Stimulated activated effector memory CD8-positive, alpha-beta T cell treated with anti-CD3 and anti-CD28 coated beads, Interleukin-12 subunit alpha, Interleukin-12 subunit beta, amount 100 ng/mL, for 72 hours (primary cell): ENCODE measurements around the gene MALAT1.
"Not testable (repeated sequence)": the region's sequence is repeated elsewhere in the genome, so short reads cannot be mapped to it uniquely, and the experiment has no call there.

Source experiments
- ATAC-seq: fragments of 150-1000 bp; cut with Tn5 transposase; 2 replicates; pipeline ENCODE4 v1.10.0; 2021
- DNase-seq, 2 donors: peaks; one replicate each; pipeline ENCODE4 v3.0.0; 2021 to 2022; ENCODE audit warnings: low spot score in 2 of 2
- H3K27ac Mint-ChIP-seq: one replicate; pipeline ENCODE4 v1.8.0; 2022; ENCODE audit warnings: mild to moderate bottlenecking, mixed read lengths
- H3K36me3 Mint-ChIP-seq: one replicate; pipeline ENCODE4 v1.8.0; 2022; ENCODE audit warnings: mild to moderate bottlenecking, mixed read lengths
- H3K4me1 Mint-ChIP-seq: one replicate; pipeline ENCODE4 v1.8.0; 2022; ENCODE audit warnings: mixed read lengths
- H3K4me3 Mint-ChIP-seq: one replicate; pipeline ENCODE4 v1.8.0; 2022; ENCODE audit warnings: mild to moderate bottlenecking, mixed read lengths
- H3K9me3 Mint-ChIP-seq: one replicate; pipeline ENCODE4 v1.8.0; 2022; ENCODE audit warnings: mixed read lengths

Gene MALAT1

DNA sequence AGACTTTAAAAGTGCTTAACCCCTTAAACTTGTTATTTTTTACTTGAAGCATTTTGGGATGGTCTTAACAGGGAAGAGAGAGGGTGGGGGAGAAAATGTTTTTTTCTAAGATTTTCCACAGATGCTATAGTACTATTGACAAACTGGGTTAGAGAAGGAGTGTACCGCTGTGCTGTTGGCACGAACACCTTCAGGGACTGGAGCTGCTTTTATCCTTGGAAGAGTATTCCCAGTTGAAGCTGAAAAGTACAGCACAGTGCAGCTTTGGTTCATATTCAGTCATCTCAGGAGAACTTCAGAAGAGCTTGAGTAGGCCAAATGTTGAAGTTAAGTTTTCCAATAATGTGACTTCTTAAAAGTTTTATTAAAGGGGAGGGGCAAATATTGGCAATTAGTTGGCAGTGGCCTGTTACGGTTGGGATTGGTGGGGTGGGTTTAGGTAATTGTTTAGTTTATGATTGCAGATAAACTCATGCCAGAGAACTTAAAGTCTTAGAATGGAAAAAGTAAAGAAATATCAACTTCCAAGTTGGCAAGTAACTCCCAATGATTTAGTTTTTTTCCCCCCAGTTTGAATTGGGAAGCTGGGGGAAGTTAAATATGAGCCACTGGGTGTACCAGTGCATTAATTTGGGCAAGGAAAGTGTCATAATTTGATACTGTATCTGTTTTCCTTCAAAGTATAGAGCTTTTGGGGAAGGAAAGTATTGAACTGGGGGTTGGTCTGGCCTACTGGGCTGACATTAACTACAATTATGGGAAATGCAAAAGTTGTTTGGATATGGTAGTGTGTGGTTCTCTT is 2.8 kb downstream of the MALAT1 start:
- Mint-ChIP-seq H3K36me3 (no peaks in the 10 kb centered on the region), H3K27ac (no peak overlapping the region), H3K9me3 (no peaks in the 10 kb centered on the region), H3K4me3 (no peak overlapping the region), H3K4me1 (peaks cover 48% of the 10 kb centered on the region)
- no peak for ATAC-seq
- no peak for DNase-seq

GRCh38 chr11:65502274-65502554 is 3.4 kb downstream of the MALAT1 start:
- H3K4me1 Mint-ChIP-seq, result peaks cover 48% of the 10 kb centered on the region

DNA sequence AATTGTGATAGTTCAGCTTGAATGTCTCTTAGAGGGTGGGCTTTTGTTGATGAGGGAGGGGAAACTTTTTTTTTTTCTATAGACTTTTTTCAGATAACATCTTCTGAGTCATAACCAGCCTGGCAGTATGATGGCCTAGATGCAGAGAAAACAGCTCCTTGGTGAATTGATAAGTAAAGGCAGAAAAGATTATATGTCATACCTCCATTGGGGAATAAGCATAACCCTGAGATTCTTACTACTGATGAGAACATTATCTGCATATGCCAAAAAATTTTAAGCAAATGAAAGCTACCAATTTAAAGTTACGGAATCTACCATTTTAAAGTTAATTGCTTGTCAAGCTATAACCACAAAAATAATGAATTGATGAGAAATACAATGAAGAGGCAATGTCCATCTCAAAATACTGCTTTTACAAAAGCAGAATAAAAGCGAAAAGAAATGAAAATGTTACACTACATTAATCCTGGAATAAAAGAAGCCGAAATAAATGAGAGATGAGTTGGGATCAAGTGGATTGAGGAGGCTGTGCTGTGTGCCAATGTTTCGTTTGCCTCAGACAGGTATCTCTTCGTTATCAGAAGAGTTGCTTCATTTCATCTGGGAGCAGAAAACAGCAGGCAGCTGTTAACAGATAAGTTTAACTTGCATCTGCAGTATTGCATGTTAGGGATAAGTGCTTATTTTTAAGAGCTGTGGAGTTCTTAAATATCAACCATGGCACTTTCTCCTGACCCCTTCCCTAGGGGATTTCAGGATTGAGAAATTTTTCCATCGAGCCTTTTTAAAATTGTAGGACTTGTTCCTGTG is 3.9 kb downstream of the MALAT1 start:
- DNase-seq, result no peak
- Mint-ChIP-seq H3K9me3 (no peaks in the 10 kb centered on the region), H3K27ac (no peak overlapping the region), H3K4me3 (no peak overlapping the region), H3K4me1 (peaks cover 52% of the 10 kb centered on the region), H3K36me3 (no peaks in the 10 kb centered on the region)
- ATAC-seq, result no peak

More at GRCh38 chr11:65502274-65502554, 3.4 kb downstream of the MALAT1 start:
- ATAC-seq, result no peak
- Mint-ChIP-seq H3K4me3 (no peak overlapping the region), H3K36me3 (no peaks in the 10 kb centered on the region), H3K9me3 (no peaks in the 10 kb centered on the region), H3K27ac (no peak overlapping the region)
- DNase-seq, result no peak

GRCh38 chr11:65503368-65503948 is 4.6 kb downstream of the MALAT1 start:
- H3K4me1 Mint-ChIP-seq, result peaks cover 54% of the 10 kb centered on the region

GRCh38 chr11:65503949-65504673 is 5.3 kb downstream of the MALAT1 start:
- Mint-ChIP-seq H3K4me3 (no peak overlapping the region), H3K36me3 (peaks cover 4% of the 10 kb centered on the region), H3K9me3 (no peaks in the 10 kb centered on the region), H3K4me1 (peaks cover 55% of the 10 kb centered on the region), H3K27ac (no peak overlapping the region)
- no peak for ATAC-seq
- DNase-seq, result no peak

More at GRCh38 chr11:65503368-65503948, 4.6 kb downstream of the MALAT1 start:
- Mint-ChIP-seq H3K4me3 (no peak overlapping the region), H3K27ac (no peak overlapping the region), H3K9me3 (no peaks in the 10 kb centered on the region), H3K36me3 (no peaks in the 10 kb centered on the region)
- DNase-seq (no peak), ATAC-seq (no peak)

- peaks cover 59% of the 10 kb centered on the region for H3K4me1 Mint-ChIP-seq
Observed at GRCh38 chr11:65504674-65505465, 6.0 kb downstream of the MALAT1 start.

DNA sequence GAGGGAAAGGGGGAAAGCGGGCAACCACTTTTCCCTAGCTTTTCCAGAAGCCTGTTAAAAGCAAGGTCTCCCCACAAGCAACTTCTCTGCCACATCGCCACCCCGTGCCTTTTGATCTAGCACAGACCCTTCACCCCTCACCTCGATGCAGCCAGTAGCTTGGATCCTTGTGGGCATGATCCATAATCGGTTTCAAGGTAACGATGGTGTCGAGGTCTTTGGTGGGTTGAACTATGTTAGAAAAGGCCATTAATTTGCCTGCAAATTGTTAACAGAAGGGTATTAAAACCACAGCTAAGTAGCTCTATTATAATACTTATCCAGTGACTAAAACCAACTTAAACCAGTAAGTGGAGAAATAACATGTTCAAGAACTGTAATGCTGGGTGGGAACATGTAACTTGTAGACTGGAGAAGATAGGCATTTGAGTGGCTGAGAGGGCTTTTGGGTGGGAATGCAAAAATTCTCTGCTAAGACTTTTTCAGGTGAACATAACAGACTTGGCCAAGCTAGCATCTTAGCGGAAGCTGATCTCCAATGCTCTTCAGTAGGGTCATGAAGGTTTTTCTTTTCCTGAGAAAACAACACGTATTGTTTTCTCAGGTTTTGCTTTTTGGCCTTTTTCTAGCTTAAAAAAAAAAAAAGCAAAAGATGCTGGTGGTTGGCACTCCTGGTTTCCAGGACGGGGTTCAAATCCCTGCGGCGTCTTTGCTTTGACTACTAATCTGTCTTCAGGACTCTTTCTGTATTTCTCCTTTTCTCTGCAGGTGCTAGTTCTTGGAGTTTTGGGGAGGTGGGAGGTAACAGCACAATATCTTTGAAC is 6.8 kb downstream of the MALAT1 start:
- DNase-seq (no peak), ATAC-seq (no peak)
- no peak overlapping the region for H3K4me3 Mint-ChIP-seq
- peaks cover 14% of the 10 kb centered on the region for H3K36me3 Mint-ChIP-seq
- H3K4me1 Mint-ChIP-seq, result peaks cover 63% of the 10 kb centered on the region
- no peaks in the 10 kb centered on the region for H3K9me3 Mint-ChIP-seq
- no peak overlapping the region for H3K27ac Mint-ChIP-seq

More at GRCh38 chr11:65504674-65505465, 6.0 kb downstream of the MALAT1 start:
- H3K4me3 Mint-ChIP-seq, result no peak overlapping the region
- no peaks in the 10 kb centered on the region for H3K9me3 Mint-ChIP-seq
- H3K27ac Mint-ChIP-seq, result no peak overlapping the region
- H3K36me3 Mint-ChIP-seq, result peaks cover 9% of the 10 kb centered on the region
- no peak for DNase-seq
- ATAC-seq, result no peak

DNA sequence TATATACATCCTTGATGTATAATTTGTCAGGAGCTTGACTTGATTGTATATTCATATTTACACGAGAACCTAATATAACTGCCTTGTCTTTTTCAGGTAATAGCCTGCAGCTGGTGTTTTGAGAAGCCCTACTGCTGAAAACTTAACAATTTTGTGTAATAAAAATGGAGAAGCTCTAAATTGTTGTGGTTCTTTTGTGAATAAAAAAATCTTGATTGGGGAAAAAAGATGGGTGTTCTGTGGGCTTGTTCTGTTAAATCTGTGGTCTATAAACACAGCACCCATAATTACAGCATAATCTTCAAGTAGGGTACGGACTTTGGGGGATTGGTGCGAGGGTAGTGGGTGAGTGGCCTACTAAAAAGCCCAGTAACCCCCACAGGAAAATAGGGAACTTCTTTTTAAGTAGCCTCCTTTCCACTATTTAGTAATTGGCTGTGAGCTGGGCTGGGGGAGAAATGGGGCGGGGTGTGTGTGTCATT is 7.5 kb downstream of the MALAT1 start:
- Mint-ChIP-seq H3K27ac (no peak overlapping the region), H3K4me3 (no peak overlapping the region), H3K36me3 (peaks cover 15% of the 10 kb centered on the region), H3K4me1 (peaks cover 66% of the 10 kb centered on the region), H3K9me3 (no peaks in the 10 kb centered on the region)
- DNase-seq (no peak), ATAC-seq (no peak)

DNA sequence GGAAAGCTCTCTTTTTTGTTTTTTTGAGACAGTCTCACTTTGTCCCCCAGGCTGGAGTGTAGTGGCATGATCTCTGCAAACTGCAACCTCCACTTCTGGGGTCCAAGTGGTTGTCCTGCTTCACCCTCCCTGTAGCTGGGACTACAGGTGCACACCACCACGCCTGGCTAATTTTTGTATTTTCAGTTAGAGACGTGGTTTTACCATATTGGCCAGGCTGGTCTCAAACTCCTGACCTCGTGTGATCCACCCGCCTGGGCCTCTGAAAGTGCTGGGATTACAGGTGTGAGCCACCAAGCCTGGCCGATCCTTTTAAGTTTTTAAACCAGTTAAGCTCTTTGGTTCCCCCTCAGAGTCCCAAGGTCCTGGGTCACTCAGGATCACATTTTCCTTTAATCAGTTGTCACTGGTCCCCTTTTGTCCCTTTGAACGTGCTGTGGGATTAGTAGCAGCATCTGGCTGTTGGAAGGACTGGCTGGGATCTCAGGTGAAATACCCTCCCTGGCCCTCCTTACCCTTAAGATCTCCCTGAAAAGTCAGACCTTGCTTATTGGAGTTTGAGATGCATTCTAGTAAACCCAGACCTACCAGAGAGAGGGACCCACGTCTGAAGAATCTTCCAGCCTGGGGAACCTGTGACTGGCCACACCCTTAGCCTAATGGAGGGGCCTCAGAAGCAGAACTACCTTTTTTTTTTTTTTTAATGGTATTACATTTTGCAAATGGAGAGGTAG is 8.1 kb downstream of the MALAT1 start:
- Mint-ChIP-seq H3K36me3 (peaks cover 15% of the 10 kb centered on the region), H3K4me1 (peaks cover 66% of the 10 kb centered on the region), H3K9me3 (no peaks in the 10 kb centered on the region), H3K4me3 (no peak overlapping the region), H3K27ac (no peak overlapping the region)
- DNase-seq, result peak in 1 of 2 donors; percentile 72
- ATAC-seq, result peak; percentile 60

DNA sequence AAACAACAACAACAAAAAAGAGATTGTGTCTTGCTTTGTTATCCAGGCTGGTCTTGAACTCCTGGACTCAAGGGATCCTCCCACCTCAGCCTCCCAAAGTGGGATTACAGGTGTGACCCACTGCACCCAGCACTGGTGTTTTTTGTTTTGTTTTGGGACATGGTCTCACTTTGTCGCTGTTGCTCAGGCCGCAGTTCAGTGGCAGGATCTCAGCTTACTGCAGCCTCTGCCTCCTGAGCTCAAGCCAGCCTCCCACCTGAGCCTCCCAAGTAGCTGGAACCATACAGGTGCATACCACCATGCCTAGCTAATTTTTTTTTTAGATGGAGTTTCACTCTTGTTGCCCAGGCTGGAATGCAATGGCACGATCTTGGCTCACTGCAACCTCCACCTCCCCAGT is 13.5 kb downstream of the MALAT1 start:
- peaks cover 15% of the 10 kb centered on the region for H3K36me3 Mint-ChIP-seq
- H3K27ac Mint-ChIP-seq, H3K4me3 Mint-ChIP-seq, ATAC-seq, DNase-seq, H3K9me3 Mint-ChIP-seq: not testable (repeated sequence)
- H3K4me1 Mint-ChIP-seq, result peaks cover 28% of the 10 kb centered on the region

DNA sequence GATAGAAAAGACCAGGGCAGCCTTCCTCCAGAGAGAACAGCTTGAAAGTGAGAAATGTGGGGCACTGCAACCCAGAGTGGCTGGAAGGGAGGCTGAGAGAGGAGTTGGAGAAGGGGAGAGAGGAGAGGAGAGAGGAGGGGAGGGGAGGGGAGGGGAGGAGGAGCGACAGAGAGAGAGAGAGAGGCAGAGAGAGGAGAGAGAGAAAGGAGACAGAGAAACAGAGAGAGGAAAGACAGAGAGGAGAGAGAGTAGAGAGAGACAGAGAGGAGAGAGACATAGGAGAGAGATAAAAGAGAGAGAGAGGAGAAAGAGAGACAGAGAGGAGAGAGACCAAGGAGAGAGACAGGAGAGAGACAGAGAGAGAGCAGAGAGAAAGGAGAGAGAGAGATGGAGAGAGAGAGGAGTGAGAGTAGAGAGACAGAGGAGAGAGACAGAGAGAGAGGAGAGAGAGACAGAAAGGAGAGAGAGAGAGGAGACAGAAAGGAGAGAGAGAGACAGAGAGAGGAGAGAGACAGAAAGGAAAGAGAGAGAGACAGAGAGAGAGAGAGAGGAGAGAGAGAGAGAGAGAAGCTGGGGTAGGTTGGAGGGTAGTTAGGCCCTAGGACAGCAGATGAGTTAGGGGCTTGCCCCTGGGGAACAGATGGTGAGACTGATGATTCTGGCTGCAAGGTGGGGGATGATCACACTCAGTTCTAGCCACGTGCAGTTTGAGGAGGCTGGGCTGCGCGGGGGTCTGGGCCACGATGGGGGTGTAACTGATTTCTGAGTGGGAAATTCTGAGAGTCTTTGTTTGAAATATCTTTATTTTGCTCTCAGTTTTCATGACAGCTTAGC is 17.5 kb downstream of the MALAT1 start:
- Mint-ChIP-seq H3K4me1 (peaks cover 10% of the 10 kb centered on the region), H3K36me3 (no peaks in the 10 kb centered on the region), H3K4me3 (no peak overlapping the region), H3K27ac (peak overlapping the region; percentile 62), H3K9me3 (no peaks in the 10 kb centered on the region)
- peak; percentile 65 for ATAC-seq
- no peak for DNase-seq

DNA sequence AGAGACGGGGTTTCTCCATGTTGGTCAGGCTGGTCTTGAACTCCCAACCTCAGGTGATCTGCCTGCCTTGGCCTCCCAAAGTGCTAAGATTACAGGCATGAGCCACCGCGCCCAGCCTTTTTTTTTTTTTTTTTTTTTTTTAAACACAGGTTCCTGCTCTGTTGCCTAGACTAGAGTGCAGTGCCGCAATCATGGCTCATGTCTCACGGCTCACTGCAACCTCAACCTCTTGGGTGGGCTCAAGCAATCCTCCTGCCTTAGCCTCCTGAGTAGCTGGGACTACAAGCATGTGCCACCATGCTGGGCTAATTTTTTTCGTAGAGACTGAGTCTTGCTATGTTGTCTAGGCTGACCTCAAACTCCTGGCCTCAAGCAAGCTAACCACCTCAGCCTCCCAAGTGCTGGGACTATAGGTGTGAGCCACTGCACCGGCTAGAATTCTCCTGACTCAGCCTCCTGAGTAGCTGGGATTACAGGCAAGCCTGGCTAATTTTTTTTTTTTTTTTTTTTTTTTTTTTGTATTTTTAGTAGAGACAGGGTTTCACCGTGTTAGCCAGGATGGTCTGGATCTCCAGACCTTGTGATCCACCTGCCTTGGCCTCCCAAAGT is 20.2 kb downstream of the MALAT1 start:
- not testable (repeated sequence) for H3K27ac Mint-ChIP-seq, H3K4me3 Mint-ChIP-seq, ATAC-seq

More for the DNA sequence above, 20.2 kb downstream of the MALAT1 start:
- not testable (repeated sequence) for H3K9me3 Mint-ChIP-seq, DNase-seq, H3K36me3 Mint-ChIP-seq
- peaks cover 28% of the 10 kb centered on the region for H3K4me1 Mint-ChIP-seq
